ENCODE results near the gene BTBD2.

BTBD2 gene

DNA sequence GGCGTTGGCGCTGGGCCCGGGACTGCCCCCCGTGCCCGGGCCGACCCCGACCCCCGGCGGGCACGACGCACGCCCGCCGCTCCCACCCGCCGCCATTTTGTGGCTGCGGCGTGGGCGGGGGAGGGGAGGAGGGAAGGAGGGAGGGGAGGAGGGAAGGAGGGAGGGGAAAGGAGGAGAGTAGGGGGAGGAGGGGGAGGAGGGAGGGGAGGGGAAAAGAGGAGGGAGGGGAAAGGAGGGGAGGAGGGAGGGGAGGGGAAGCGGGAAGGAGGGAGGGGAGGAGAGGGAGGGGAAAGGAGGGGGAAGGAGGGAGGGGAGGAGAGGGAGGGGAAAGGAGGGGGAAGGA, at the start of gene BTBD2:
BTBD2 (minus strand) TSS at position 107 of the 343 bp plus-strand sequence; CDS start at position 96, 11 bp downstream.
- DNase-seq (ENCODE audit: low spot score), result peak; percentile 75

- DNase-seq (ENCODE audit: low spot score), result no peak
These were observed 49.4 kb upstream of the BTBD2 start for GRCh38 chr19:2064788-2065524.

- DNase-seq (ENCODE audit: low spot score), result no peak
These were observed 48.9 kb upstream of the BTBD2 start for GRCh38 chr19:2064395-2064787.

DNA sequence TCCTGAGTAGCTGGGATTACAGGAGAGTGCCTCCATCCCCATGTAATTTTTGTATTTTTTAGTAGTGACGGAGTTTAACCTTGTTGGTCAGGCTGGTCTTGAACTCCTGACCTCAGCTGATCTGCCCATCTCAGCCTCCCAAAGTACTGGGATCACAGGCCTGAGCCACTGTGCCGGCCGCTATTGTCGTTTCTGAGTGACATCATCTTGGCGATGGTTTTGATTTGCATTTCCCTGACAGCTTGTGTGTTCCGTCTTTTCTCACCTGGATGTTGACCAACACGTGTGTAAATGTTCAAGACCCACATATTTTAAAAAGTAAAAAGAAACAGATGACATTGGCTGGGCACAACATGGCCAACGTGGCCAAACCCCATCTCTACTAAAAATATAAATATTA, 48.3 kb upstream of the BTBD2 start:
- DNase-seq (ENCODE audit: low spot score), result no peak

- no peak for DNase-seq (ENCODE audit: low spot score)
These were observed 47.3 kb upstream of the BTBD2 start for GRCh38 chr19:2062770-2063169.

DNA sequence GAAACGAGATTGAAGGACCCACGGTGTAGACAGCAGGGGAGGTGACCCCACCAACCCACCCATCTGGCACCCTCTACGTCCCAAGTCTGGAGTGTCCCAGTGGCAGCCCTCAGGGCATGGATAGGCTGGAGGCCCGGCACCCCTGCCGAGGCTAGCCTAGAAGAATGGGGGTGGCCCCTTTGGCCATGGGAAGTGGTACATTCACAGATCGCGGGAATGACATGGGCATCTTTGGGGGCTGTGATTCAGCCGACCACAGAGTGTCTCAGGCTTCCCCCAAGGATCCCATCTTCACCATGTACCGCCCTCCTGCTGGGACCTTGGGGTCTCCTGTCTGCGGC, 46.8 kb upstream of the BTBD2 start:
- DNase-seq (ENCODE audit: low spot score), result no peak

DNA sequence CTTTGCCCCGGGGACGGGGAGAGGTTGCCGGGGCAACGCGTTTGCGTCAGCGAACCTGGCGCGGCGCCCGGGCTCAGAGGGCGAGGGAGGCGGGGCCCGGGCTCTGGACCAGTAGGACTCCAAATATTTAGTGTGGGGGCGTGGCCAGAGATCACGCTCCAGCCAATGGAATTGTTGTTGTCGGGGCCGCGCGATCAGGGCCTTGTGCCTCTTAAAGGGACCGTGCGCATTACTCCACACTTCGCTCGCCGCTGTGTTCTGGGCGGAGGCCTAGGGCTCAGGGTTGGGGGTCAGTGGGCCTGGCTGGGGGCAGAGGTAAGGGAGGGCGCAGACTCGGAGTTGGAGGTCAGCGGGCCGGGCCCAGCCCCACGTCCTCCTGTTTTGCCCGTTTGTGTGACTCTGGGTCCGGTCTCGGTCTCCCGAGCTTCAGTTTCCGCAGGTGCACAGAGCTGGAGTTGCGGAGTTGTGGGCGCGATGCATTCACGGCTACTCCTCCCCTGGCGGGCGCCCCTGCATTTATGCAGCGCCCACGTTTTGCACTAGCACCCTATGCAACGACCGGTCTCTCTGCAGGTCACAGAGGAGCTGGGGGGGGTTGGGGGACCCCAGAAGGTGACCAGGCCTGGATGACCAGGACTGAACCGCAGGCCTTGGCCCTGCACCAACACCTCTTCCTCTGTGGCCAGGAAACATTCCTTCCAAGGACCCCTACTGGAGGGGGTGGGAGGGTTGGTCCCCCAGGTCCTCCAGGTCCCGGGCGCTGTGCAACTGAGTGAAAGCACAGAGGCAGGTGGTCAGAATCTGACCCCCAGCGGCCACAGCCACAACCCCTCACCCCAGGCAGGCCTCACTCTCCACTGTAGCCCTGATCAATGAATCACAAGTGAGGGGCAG, 46.2 kb upstream of the BTBD2 start:
- peak; percentile 99 for DNase-seq (ENCODE audit: low spot score)

GRCh38 chr19:2060884-2061494, 45.5 kb upstream of the BTBD2 start:
- no peak for DNase-seq (ENCODE audit: low spot score)

- DNase-seq (ENCODE audit: low spot score), result no peak
These were observed 44.1 kb upstream of the BTBD2 start for GRCh38 chr19:2059422-2060201.

- no peak for DNase-seq (ENCODE audit: low spot score)
These were observed 43.3 kb upstream of the BTBD2 start for GRCh38 chr19:2058570-2059421.

GRCh38 chr19:2057484-2058469, 42.3 kb upstream of the BTBD2 start:
- DNase-seq (ENCODE audit: low spot score), result no peak

DNA sequence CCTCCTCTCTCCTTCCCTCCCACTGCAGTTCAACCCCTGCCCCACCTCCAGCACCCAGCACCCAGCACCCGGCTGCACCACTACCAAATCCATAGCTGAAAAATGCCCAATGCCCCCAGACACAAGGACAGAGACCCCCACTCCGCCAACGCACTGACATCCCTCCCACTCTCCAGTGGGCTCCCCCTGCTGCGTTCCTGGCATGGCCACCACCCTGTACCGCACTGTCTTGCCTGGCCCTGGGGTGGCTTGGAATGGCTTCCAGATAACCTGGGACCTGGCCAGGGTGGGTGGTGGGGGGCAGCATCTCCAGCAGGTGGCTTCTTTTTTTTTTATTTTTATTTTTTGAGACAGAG, 41.3 kb upstream of the BTBD2 start:
- DNase-seq (ENCODE audit: low spot score), result no peak

GRCh38 chr19:2055931-2056836, 40.7 kb upstream of the BTBD2 start:
- peak; percentile 65 for DNase-seq (ENCODE audit: low spot score)

DNA sequence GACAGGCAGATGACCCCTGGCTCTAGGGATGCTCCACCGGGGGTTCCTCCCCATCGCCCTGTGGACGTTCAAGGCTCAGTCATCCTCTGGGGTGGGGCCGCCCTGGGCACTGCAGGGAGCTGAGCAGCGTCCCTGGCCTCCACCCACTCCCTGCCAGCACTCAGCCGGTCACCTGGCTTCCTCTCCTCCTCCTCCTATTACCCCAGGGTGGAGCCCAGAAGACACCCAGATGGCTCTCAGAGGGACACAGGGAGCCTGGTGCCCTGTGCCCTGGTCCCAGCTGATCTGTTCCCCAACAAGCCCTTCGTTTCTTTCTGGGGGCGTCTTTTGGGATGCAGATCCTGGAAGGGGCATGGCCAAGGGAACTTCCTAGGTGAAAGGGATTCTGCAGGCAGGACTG, 39.2 kb upstream of the BTBD2 start:
- DNase-seq (ENCODE audit: low spot score), result no peak

DNA sequence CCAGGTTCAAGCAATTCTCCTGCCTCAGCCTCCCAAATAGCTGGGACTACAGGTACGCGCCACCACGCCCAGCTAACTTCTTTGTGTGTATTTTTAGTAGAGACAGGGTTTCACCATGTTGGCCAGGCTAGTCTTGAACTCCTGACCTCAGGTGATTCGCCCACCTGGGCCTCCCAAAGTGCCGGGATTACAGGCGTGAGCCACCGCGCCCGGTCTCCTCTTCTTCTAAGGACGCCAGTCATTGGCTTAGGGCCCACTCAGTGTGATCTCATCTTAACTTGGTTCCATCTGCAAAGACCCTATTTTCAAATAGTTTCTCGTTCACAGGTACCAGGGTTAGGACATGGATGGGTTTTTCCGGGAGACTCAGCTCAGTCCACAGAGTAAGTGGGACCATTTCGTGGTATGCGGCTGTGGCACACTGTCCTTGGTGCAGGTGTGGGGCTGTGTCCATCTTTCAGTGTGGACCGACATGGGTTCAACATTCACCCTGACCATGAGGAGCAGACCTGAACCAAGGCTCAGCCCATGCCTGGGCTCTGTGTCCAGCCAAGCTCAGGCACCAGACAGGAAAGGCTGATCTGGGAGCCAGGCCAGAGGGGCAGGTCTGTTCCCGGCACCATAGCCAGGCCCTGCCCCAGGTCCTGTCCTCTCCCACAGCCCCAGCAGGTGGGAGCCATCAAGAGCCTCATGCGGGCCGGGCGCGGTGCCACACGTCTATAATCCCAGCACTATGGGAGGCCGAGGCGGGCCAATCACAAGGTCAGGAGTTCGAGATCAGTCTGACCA, 38.3 kb upstream of the BTBD2 start:
- DNase-seq (ENCODE audit: low spot score), result no peak

- DNase-seq (ENCODE audit: low spot score), result peak; percentile 55
These were observed 36.5 kb upstream of the BTBD2 start for GRCh38 chr19:2051773-2052704.
